Heart left ventricle (tissue), 16 donors: Measurements from ENCODE around the gene CFI. TPM values are rescaled to one million over a fixed set of nuclear protein-coding genes. Genes with fewer than 3 reads are reported as not detected.

Experiments
- ATAC-seq, 4 donors: fragments of 200-7000 bp; cut with Tn5 transposase; one replicate each; pipeline ENCODE4 v1.9.1; 2020 to 2022; ENCODE audit warnings: moderate library complexity in 4 of 4, mild to moderate bottlenecking in 3 of 4, moderate number of reproducible peaks in 1 of 4
- DNase-seq, 5 donors: peaks; one replicate each; pipeline ENCODE4 v3.0.0-alpha.2; 2020
- H3K27ac ChIP-seq, 12 donors: fragments of 200-600 bp; sonication (generic) in 4 of 12; one replicate each; pipeline versions ENCODE4 v1.5.0 to v1.8.0; 2016 to 2022; ENCODE audit warnings: mild to moderate bottlenecking in 2 of 12
- H3K27me3 ChIP-seq, 9 donors: fragments of 200-600 bp; sonication (generic) in 2 of 9; one replicate each; pipeline versions ENCODE4 v1.5.1 to v1.8.0; 2016 to 2022; ENCODE audit warnings: mild to moderate bottlenecking in 3 of 9
- H3K36me3 ChIP-seq, 9 donors: fragments of 200-600 bp; sonication (generic) in 2 of 9; one replicate each; pipeline versions ENCODE4 v1.5.0 to v1.8.0; 2018 to 2022; ENCODE audit warnings: mild to moderate bottlenecking in 2 of 9
- H3K4me1 ChIP-seq, 12 donors: fragments of 200-600 bp; sonication (generic) in 4 of 12; one replicate each; pipeline versions ENCODE4 v1.5.0 to v1.8.0; 2016 to 2022; ENCODE audit warnings: mild to moderate bottlenecking in 3 of 12
- H3K4me3 ChIP-seq, 12 donors: fragments of 200-600 bp; sonication (generic) in 4 of 12; one replicate each; pipeline versions ENCODE4 v1.5.0 to v1.8.0; 2017 to 2022; ENCODE audit warnings: mild to moderate bottlenecking in 9 of 12, moderate library complexity in 4 of 12
- H3K9me3 ChIP-seq, 12 donors: fragments of 200-600 bp; sonication (generic) in 4 of 12; one replicate each; pipeline versions ENCODE4 v1.5.0 to v1.8.0; 2016 to 2022; ENCODE audit warnings: mild to moderate bottlenecking in 1 of 12
- POLR2A ChIP-seq, 2 donors: fragments of 450-650 bp; IDR thresholded peaks; one replicate each; pipeline ENCODE4 v1.6.1; 2017; ENCODE audit warnings: antibody characterized with exemption in 2 of 2, mild to moderate bottlenecking in 2 of 2, moderate library complexity in 2 of 2
- WGBS, 4 donors: extraction: QIAGEN DNeasy Blood & Tissue Kit in 2 of 4; methylation state at CpG; one replicate each; pipeline versions ENCODE4 v1.1.5 to v1.1.7; 2013 to 2018; 5-methylcytosine and 5-hydroxymethylcytosine counted together
- intact Hi-C, 10 donors: fragments of 100-400 bp; cut with DNase I; formaldehyde crosslinking; loops; one replicate each; pipeline versions ENCODE4 v1.11.1 to v1.14.2; 2022
- polyA plus RNA-seq, 2 donors: library from polyadenylated mRNA; stranded (reverse); fragments of 200-250 nt; gene quantifications; one replicate each; pipeline ENCODE4 v1.2.3, GENCODE V29; 2013
- total RNA-seq, 9 donors: library from RNA; depleted of rRNA in 2 of 9; stranded (reverse); fragments of >200 nt in 2 of 9; fragmentation: NEBNext Ultra II Directional in 3 of 9; extraction: Animal tissue kit (Norgen Biotek cat#: 25700) in 3 of 9; gene quantifications; one replicate each; pipeline versions ENCODE4 v1.1.0 to v1.2.4, GENCODE V29; 2016 to 2023
- TF ChIP-seq, protein P1 (sequence below), 12 donors: fragments of 200-600 bp; sonication (generic) in 4 of 12; IDR thresholded peaks; one replicate each; pipeline versions ENCODE4 v1.5.0 to v1.8.0; 2018 to 2022; ENCODE audit warnings: antibody characterized with exemption in 12 of 12, mild to moderate bottlenecking in 5 of 12
- donor health status: ischemic (EF 13 %, LVEDD 7.1; RV severe dilation, severe dysfunction).
- donor health status: healthy with polysubstance abuse.
- donor health status: DM: no; HTN: yes; CAD: no.
- donor health status: DM: no; HTN: no; CAD: no.
- donor health status: ischemic (EF 25% LVEDD 6.9; RV normal size, moderate dysfunction).
- donor health status: ischemic (EF 25% LVEDD 5.7; RV mildly dilated, moderate dysfunction).
- donor health status: healthy.
- donor health status: DM: yes; HTN: yes; CAD: no.
- donor health status: ischemic (EF 35%, LVEDD 5.7; RV mildly dilated, moderate dysfunction).
- donor health status: nonischemic (EF 11% LVEDD 7.7; RV severe dilation, severe dysfunction).
- donor health status: DM: yes; HTN: yes; CAD: no.
- donor health status: PGD.
- donor health status: ischemic (EF 29% LVEDD 5.4; RV normal size, mild dysfunction).
- donor health status: nonischemic (EF 23%, LVEDD 6.1; RV moderate dilation, normal function).

CFI gene
- total and polyA plus RNA-seq, 11 donors, result 6.2 to 52.0 (median 9.0) TPM

DNA sequence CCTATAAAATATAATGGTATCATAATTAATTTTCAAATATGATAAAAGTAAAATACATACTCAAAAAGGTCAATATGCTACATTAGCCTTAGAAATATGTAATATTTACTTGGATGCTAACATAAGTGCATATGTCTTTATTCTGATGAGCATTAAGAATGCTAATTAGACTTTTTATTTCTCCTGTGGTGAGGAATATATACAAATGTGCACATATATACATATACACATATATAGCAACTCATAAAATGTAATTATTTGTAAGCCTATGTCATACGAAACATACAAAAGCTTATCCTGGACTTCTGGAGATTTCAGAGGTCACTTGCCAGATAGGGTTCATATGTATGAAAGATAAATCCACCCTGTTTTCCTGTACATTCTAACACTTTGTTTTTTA is 83.0 kb downstream of the CFI start:
- intact Hi-C loops, result no loop called here

DNA sequence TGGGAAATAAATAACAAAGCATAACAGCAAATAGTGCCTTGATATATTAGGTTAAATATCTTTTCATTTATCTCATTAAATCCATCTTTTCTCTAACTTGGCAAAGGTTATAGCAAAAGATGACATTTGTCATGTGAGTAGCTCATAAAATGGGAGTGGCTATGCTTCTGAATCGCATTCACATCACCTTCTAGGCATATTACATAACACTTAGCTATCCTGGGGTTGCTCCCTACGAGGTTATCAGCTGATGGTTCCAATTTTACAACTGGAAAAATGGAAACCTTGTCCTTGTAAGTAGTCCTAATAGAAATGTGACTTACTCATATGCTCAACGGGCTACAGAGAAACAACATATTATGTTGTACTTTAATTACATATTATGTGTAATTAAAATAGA is 88.3 kb downstream of the CFI start:
- ATAC-seq, result no peak
- H3K36me3 ChIP-seq, result peaks cover 0 to 63% (median 49%) of the 10 kb centered on the region in 9 donors
- TF ChIP-seq POLR2A (IDR thresholded peaks at IDR 0.05), result no peak
- TF ChIP-seq, protein P1, sequence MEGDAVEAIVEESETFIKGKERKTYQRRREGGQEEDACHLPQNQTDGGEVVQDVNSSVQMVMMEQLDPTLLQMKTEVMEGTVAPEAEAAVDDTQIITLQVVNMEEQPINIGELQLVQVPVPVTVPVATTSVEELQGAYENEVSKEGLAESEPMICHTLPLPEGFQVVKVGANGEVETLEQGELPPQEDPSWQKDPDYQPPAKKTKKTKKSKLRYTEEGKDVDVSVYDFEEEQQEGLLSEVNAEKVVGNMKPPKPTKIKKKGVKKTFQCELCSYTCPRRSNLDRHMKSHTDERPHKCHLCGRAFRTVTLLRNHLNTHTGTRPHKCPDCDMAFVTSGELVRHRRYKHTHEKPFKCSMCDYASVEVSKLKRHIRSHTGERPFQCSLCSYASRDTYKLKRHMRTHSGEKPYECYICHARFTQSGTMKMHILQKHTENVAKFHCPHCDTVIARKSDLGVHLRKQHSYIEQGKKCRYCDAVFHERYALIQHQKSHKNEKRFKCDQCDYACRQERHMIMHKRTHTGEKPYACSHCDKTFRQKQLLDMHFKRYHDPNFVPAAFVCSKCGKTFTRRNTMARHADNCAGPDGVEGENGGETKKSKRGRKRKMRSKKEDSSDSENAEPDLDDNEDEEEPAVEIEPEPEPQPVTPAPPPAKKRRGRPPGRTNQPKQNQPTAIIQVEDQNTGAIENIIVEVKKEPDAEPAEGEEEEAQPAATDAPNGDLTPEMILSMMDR (IDR thresholded peaks at IDR 0.05), result no peak
- H3K4me3 ChIP-seq, result no peak overlapping the region
- no peak for DNase-seq
- 87 to 91% (median 90%) methylated on average over 3 of the region's 3 CpGs for WGBS, 4 donors
- H3K27me3 ChIP-seq, result no peaks in the 10 kb centered on the region
- H3K27ac ChIP-seq, result no peak overlapping the region
- H3K4me1 ChIP-seq, result no peaks in the 10 kb centered on the region
- intact Hi-C loops, result no loop called here
- no peaks in the 10 kb centered on the region for H3K9me3 ChIP-seq

More for the DNA sequence above, 83.0 kb downstream of the CFI start:
- H3K27me3 ChIP-seq, result no peaks in the 10 kb centered on the region
- ATAC-seq (no peak), DNase-seq (no peak)
- TF ChIP-seq, protein P1 (IDR thresholded peaks at IDR 0.05), result no peak
- no peak for TF ChIP-seq POLR2A (IDR thresholded peaks at IDR 0.05)
- 88 to 100% (median 98%) methylated on average over 1 of the region's 1 CpG for WGBS, 4 donors
- no peaks in the 10 kb centered on the region for H3K4me1 ChIP-seq
- H3K4me3 ChIP-seq, result no peak overlapping the region
- no peak overlapping the region for H3K27ac ChIP-seq
- H3K36me3 ChIP-seq, result peaks cover 0 to 39% (median 24%) of the 10 kb centered on the region in 9 donors
- no peaks in the 10 kb centered on the region for H3K9me3 ChIP-seq

DNA sequence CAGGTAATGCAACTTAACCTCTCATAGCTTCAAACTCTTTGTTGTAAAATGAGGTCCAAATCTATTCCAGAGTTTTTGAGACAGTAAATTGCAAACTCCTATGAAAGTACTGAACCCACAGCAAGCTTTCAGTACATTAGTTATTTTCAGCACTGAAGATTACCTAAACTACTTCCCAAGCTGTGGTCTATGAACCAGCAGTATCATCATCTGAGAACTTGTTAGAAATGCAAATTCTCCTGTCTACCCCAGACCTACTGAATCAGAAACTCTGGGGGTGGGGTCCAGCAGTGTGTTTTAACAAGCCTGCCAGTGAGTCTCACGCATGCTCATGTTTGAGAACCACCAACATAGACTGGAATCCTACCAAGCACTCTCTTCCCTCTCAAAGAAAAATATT is 92.8 kb downstream of the CFI start:
- H3K4me1 ChIP-seq, result peaks cover 0 to 6% (median under 1%) of the 10 kb centered on the region in 12 donors
- H3K4me3 ChIP-seq, result no peak overlapping the region
- no peak for ATAC-seq
- WGBS, 4 donors, result 93 to 100% (median 96%) methylated on average over 1 of the region's 1 CpG
- intact Hi-C loops, result loop anchor here (10.0 kb wide), 5 partner anchors 106 to 284 kb away; partner anchors contain the start of genes GAR1 (in 2 of the 10), RRH (in 2 of the 10) and MCUB (in 1 of the 10)
- no peak overlapping the region for H3K27ac ChIP-seq
- H3K27me3 ChIP-seq, result no peaks in the 10 kb centered on the region
- DNase-seq, result no peak
- no peak for TF ChIP-seq POLR2A (IDR thresholded peaks at IDR 0.05)
- TF ChIP-seq, protein P1 (IDR thresholded peaks at IDR 0.05), result no peak
- H3K36me3 ChIP-seq, result peaks cover 0 to 35% (median 20%) of the 10 kb centered on the region in 9 donors
- H3K9me3 ChIP-seq, result no peaks in the 10 kb centered on the region

DNA sequence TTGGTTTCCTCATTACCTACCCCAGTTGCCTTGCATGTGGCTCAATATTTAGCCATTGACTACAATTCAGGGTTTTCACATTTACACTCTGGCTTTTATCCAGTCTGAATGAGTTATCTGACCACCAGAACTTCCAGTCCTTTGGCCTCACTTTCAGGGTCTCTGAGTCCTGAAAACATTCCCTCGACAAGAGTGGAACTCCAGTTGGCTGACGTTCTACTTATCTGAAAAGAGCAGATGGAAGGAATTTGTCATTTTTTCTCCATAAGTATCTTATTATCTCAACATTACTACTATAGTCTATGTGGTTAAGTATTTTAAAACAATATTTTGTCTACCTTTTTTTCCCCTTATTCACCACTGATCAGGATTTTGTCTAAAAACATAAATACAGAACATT is 93.4 kb downstream of the CFI start:
- TF ChIP-seq, protein P1 (IDR thresholded peaks at IDR 0.05), result no peak
- no peak for TF ChIP-seq POLR2A (IDR thresholded peaks at IDR 0.05)
- Histone ChIP-seq H3K9me3 (no peaks in the 10 kb centered on the region), H3K27ac (no peak overlapping the region), H3K4me3 (no peak overlapping the region), H3K4me1 (peaks cover 0 to 9% (median 5%) of the 10 kb centered on the region in 12 donors), H3K27me3 (no peaks in the 10 kb centered on the region), H3K36me3 (peaks cover 0 to 29% (median 14%) of the 10 kb centered on the region in 9 donors)
- ATAC-seq (no peak), DNase-seq (no peak)
- 22 to 51% (median 33%) methylated on average over 2 of the region's 2 CpGs for WGBS, 4 donors
- intact Hi-C loops, result loop anchor here (10.0 kb wide), 5 partner anchors 106 to 284 kb away; partner anchors contain the start of genes GAR1 (in 2 of the 10), RRH (in 2 of the 10) and MCUB (in 1 of the 10)
